ENCODE data around the gene ADAP1.

DNA sequence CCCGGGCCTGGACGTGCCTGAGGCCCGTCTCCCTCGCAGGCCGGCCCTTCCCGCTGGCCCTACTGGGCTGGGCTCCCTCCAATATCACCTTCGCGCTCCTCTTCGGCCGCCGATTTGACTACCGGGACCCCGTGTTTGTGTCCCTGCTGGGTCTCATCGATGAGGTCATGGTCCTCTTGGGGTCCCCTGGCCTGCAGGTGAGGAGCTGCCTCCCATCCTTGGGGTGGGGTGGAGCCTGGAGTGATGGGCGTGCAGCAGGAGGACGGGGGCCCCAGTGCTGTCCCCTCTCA, 30.6 kb upstream of the ADAP1 start:
- TF ChIP-seq, protein P1, sequence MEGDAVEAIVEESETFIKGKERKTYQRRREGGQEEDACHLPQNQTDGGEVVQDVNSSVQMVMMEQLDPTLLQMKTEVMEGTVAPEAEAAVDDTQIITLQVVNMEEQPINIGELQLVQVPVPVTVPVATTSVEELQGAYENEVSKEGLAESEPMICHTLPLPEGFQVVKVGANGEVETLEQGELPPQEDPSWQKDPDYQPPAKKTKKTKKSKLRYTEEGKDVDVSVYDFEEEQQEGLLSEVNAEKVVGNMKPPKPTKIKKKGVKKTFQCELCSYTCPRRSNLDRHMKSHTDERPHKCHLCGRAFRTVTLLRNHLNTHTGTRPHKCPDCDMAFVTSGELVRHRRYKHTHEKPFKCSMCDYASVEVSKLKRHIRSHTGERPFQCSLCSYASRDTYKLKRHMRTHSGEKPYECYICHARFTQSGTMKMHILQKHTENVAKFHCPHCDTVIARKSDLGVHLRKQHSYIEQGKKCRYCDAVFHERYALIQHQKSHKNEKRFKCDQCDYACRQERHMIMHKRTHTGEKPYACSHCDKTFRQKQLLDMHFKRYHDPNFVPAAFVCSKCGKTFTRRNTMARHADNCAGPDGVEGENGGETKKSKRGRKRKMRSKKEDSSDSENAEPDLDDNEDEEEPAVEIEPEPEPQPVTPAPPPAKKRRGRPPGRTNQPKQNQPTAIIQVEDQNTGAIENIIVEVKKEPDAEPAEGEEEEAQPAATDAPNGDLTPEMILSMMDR (CRISPR knock-in tag; IDR thresholded peaks at IDR 0.05): no peak
- TF ChIP-seq NFE2 (CRISPR knock-in tag; IDR thresholded peaks at IDR 0.05): no peak
- TF ChIP-seq, protein P2, sequence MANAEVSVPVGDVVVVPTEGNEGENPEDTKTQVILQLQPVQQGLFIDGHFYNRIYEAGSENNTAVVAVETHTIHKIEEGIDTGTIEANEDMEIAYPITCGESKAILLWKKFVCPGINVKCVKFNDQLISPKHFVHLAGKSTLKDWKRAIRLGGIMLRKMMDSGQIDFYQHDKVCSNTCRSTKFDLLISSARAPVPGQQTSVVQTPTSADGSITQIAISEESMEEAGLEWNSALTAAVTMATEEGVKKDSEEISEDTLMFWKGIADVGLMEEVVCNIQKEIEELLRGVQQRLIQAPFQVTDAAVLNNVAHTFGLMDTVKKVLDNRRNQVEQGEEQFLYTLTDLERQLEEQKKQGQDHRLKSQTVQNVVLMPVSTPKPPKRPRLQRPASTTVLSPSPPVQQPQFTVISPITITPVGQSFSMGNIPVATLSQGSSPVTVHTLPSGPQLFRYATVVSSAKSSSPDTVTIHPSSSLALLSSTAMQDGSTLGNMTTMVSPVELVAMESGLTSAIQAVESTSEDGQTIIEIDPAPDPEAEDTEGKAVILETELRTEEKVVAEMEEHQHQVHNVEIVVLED (CRISPR knock-in tag; IDR thresholded peaks at IDR 0.05; ENCODE audit: borderline replicate concordance): no peak
- no peak for TF ChIP-seq KLF16 (CRISPR knock-in tag; IDR thresholded peaks at IDR 0.05)
- TF ChIP-seq FOXP1 (IDR thresholded peaks at IDR 0.05): no peak
- TF ChIP-seq FOXP1 (CRISPR knock-in tag; IDR thresholded peaks at IDR 0.05): no peak
